ENCODE measurements around the gene FUT9.
"Not testable (repeated sequence)": the region's sequence is repeated elsewhere in the genome, so short reads cannot be mapped to it uniquely, and the experiment has no call there.

The FUT9 gene

DNA sequence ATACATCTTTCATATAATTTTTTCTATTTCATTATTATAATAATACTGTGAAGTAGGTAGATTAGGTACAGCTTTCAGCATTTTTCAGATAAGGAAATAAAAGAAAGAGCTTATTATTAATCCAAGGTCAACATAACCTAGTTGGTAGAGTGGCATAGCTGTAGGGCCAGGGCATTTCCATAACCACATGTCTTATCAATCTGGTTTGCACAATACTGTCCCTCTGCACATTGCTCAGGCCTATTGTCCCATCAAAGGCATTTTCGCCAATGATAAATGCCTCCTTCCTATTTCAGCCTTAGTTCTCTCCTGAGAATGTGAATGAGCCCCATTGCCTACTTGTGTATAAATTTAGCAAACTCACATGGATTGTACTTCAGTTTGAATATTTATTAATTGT lies 234.0 kb downstream of the FUT9 start:
- Histone ChIP-seq H3K4me3 (ENCODE audit: low read length) (no peak overlapping the region), H3K27ac (ENCODE audit: low read length) (no peak overlapping the region), H3K79me2 (ENCODE audit: low read length) (no peaks in the 10 kb centered on the region), H3K9me3 (ENCODE audit: insufficient read depth, low read length) (no peaks in the 10 kb centered on the region), H4K20me1 (ENCODE audit: insufficient read depth, low read length) (no peaks in the 10 kb centered on the region), H3K4me2 (ENCODE audit: low read length) (no peak overlapping the region), H3K4me1 (ENCODE audit: low read length) (no peaks in the 10 kb centered on the region), H3K27me3 (ENCODE audit: low read depth, low read length) (no peaks in the 10 kb centered on the region), H3K9ac (ENCODE audit: low read length) (no peak overlapping the region), H3K36me3 (replicated peaks; ENCODE audit: low read depth, low read length) (no peaks in the 10 kb centered on the region), H2AFZ (ENCODE audit: low read depth, low read length) (no peak overlapping the region)
- no peak for TF ChIP-seq CTCF (IDR thresholded peaks at IDR 0.05; ENCODE audit: low read depth, low read length)
- no peak for TF ChIP-seq EZH2phosphoT487 (IDR thresholded peaks at IDR 0.05; ENCODE audit: low read depth)

GRCh38 chr6:96257751-96258150 lies 242.0 kb downstream of the FUT9 start:
- Histone ChIP-seq H3K4me2 (ENCODE audit: low read length) (no peak overlapping the region), H3K4me1 (ENCODE audit: low read length) (no peaks in the 10 kb centered on the region), H3K9me3 (ENCODE audit: insufficient read depth, low read length) (no peaks in the 10 kb centered on the region), H3K4me3 (ENCODE audit: low read length) (no peak overlapping the region), H3K36me3 (replicated peaks; ENCODE audit: low read depth, low read length) (no peaks in the 10 kb centered on the region), H3K9ac (ENCODE audit: low read length) (no peak overlapping the region), H4K20me1 (ENCODE audit: insufficient read depth, low read length) (no peaks in the 10 kb centered on the region), H3K27me3 (ENCODE audit: low read depth, low read length) (no peaks in the 10 kb centered on the region), H3K27ac (ENCODE audit: low read length) (no peak overlapping the region), H3K79me2 (ENCODE audit: low read length) (no peaks in the 10 kb centered on the region), H2AFZ (ENCODE audit: low read depth, low read length) (no peak overlapping the region)
- TF ChIP-seq EZH2phosphoT487 (IDR thresholded peaks at IDR 0.05; ENCODE audit: low read depth): no peak
- TF ChIP-seq CTCF (IDR thresholded peaks at IDR 0.05; ENCODE audit: low read depth, low read length): no peak

DNA sequence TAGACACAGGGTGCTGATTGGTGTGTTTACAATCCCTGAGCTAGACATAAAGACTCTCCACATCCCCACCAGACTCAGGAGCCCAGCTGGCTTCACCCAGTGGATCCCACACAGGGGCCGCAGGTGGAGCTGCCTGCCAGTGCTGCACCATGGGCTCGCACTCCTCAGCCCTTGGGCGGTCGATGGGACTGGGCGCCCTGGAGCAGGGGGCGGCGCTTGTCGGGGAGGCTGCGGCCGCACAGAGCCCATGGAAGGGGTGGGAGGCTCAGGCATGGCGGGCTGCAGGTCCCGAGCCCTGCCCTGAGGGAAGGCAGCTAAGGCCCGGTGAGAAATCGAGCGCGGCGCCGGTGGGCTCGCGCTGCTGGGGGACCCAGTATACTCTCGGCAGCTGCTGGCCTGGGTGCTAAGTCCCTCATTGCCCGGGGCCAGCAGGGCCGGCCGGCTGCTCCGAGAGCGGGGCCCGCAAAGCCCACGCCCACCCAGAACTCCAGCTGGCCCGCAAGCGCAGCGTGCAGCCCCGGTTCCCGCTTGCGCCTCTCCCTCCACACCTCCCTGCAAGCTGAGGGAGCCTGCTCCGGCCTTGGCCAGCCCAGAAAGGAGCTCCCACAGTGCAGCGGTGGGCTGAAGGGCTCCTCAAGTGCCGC lies 245.1 kb downstream of the FUT9 start:
- H3K36me3 ChIP-seq (replicated peaks; ENCODE audit: low read depth, low read length); H3K4me1 ChIP-seq (ENCODE audit: low read length); H2AFZ ChIP-seq (ENCODE audit: low read depth, low read length); H3K9ac ChIP-seq (ENCODE audit: low read length); H3K79me2 ChIP-seq (ENCODE audit: low read length); H3K4me3 ChIP-seq (ENCODE audit: low read length); H4K20me1 ChIP-seq (ENCODE audit: insufficient read depth, low read length); H3K4me2 ChIP-seq (ENCODE audit: low read length); H3K27ac ChIP-seq (ENCODE audit: low read length); H3K27me3 ChIP-seq (ENCODE audit: low read depth, low read length); H3K9me3 ChIP-seq (ENCODE audit: insufficient read depth, low read length): not testable (repeated sequence)
